Activated naive CD8-positive, alpha-beta T cell treated with anti-CD3 and anti-CD28 coated beads, Interleukin-2, amount 50 U/mL, for 24 hours (primary cell): ENCODE data around the gene BRD8.
A peak's percentile ranks its signal among the peaks of the same experiment; 100 is the strongest.
"Not testable (repeated sequence)": the region's sequence is repeated elsewhere in the genome, so short reads cannot be mapped to it uniquely, and the experiment has no call there.

ENCODE experiments used
- ATAC-seq: fragments of 150-1000 bp; cut with Tn5 transposase; one replicate; pipeline ENCODE4 v1.10.0; 2021
- DNase-seq: peaks from one replicate; pipeline ENCODE4 v3.0.0; 2021
- H3K27ac Mint-ChIP-seq: one replicate; pipeline ENCODE4 v1.8.0; 2021; ENCODE audit warnings: mild to moderate bottlenecking, mixed read lengths
- H3K27me3 Mint-ChIP-seq: one replicate; pipeline ENCODE4 v1.8.0; 2021; ENCODE audit warnings: mixed read lengths
- H3K36me3 Mint-ChIP-seq: one replicate; pipeline ENCODE4 v1.8.0; 2021; ENCODE audit warnings: low read depth, mixed read lengths
- H3K4me1 Mint-ChIP-seq: one replicate; pipeline ENCODE4 v1.8.0; 2021; ENCODE audit warnings: mixed read lengths
- H3K4me3 Mint-ChIP-seq: one replicate; pipeline ENCODE4 v1.8.0; 2021; ENCODE audit warnings: mild to moderate bottlenecking, moderate library complexity, mixed read lengths
- H3K9me3 Mint-ChIP-seq: one replicate; pipeline ENCODE4 v1.8.0; 2021; ENCODE audit warnings: mixed read lengths

The BRD8 gene

GRCh38 chr5:138178516-138179276 is at the start of gene BRD8, which contains the start of gene KIF20A:
Gene BRD8, minus strand, starts transcription at chr5:138178630. Its CDS starts 16 bp downstream, at chr5:138178614.
Gene KIF20A, plus strand, starts transcription at chr5:138179112. Its CDS starts 569 bp downstream, at chr5:138179681.
- peak; percentile 90 for ATAC-seq
- peaks cover 39% of the 10 kb centered on the region for H3K36me3 Mint-ChIP-seq
- H3K4me1 Mint-ChIP-seq = peaks cover 8% of the 10 kb centered on the region
- H3K27me3 Mint-ChIP-seq = no peaks in the 10 kb centered on the region
- no peak within 1 kb of the TSS for H3K27ac Mint-ChIP-seq
- no peak within 1 kb of the TSS for H3K4me3 Mint-ChIP-seq
- DNase-seq = peak; percentile 90
- H3K9me3 Mint-ChIP-seq = no peaks in the 10 kb centered on the region

DNA sequence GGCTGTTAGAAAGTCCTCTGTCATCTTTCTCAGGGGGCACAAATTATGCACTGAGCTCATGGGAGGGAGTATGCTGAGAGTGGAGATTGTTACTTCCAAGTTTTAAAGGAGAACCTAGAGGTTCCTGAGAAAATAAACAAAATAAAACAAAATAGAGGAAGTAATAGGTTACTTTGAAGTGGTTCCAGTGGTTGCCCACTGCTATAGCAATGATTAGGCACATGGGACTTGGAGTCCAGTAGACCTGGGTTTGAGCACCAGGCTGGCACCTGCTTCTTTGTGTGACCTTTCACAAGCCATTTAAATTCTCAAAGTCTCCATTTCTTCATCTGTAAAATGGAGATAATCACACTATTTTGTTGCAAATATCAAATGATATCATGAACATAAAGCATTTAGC is 48.5 kb upstream of the BRD8 start:
- DNase-seq (no peak), ATAC-seq (no peak)
- peaks cover 2% of the 10 kb centered on the region for H3K36me3 Mint-ChIP-seq
- peaks cover 19% of the 10 kb centered on the region for H3K27me3 Mint-ChIP-seq
- H3K27ac Mint-ChIP-seq = no peak overlapping the region
- peaks cover 9% of the 10 kb centered on the region for H3K9me3 Mint-ChIP-seq
- peaks cover 5% of the 10 kb centered on the region for H3K4me1 Mint-ChIP-seq
- H3K4me3 Mint-ChIP-seq = no peak overlapping the region

DNA sequence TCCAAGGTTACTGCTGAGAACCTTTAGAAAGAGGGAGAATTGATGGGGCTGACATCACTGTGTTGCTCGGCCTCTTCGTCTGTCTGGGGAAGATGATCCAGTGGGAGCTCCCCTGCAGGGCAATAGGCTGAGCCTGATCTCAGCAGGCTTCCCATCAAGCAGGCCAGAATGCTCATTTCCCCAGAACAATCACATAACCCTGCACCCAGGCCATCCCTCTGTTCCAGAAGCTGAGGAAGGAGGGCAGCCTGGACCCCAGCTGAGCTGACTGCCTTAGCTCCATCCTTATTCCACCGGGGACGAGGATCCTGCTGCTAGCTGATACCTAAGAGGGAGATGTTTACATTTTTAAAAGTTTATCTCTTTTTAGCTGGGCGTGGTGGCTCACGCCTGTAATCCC is 46.3 kb upstream of the BRD8 start:
- H3K4me1 Mint-ChIP-seq = peaks cover 5% of the 10 kb centered on the region
- DNase-seq (no peak), ATAC-seq (no peak)
- H3K36me3 Mint-ChIP-seq = peaks cover 2% of the 10 kb centered on the region
- H3K4me3 Mint-ChIP-seq = no peak overlapping the region
- H3K27ac Mint-ChIP-seq = no peak overlapping the region
- peaks cover 14% of the 10 kb centered on the region for H3K27me3 Mint-ChIP-seq
- peaks cover 9% of the 10 kb centered on the region for H3K9me3 Mint-ChIP-seq

- peaks cover 18% of the 10 kb centered on the region for H3K27me3 Mint-ChIP-seq
- no peak overlapping the region for H3K4me3 Mint-ChIP-seq
- DNase-seq = no peak
- H3K36me3 Mint-ChIP-seq = peaks cover 2% of the 10 kb centered on the region
- no peak for ATAC-seq
- peaks cover 5% of the 10 kb centered on the region for H3K4me1 Mint-ChIP-seq
- peaks cover 9% of the 10 kb centered on the region for H3K9me3 Mint-ChIP-seq
- H3K27ac Mint-ChIP-seq = no peak overlapping the region
These were observed 45.1 kb upstream of the BRD8 start for GRCh38 chr5:138223532-138223931.

DNA sequence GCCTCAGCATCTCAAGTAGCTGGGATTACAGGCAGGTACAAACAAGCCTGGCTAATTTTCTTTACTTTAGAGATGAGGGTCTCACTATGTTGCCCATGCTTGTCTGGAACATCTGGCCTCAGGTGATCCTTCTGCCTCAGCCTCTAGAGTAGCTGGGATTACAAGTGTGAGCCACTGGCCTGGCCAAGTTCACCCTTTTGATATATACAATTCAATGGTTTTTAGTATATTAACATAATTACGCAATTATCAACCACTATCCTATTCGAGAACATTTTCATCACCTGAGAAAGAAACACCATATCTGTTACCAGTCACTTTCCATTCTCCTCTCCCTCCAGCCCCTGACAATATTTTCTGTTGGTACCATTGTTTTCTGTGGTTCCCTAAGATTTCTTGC is 38.4 kb upstream of the BRD8 start:
- no peak for DNase-seq
- Mint-ChIP-seq H3K4me3 (no peak overlapping the region), H3K27ac (no peak overlapping the region), H3K27me3 (peaks cover 9% of the 10 kb centered on the region), H3K36me3 (peaks cover 3% of the 10 kb centered on the region), H3K9me3 (no peaks in the 10 kb centered on the region), H3K4me1 (peaks cover 16% of the 10 kb centered on the region)
- no peak for ATAC-seq

GRCh38 chr5:138213161-138214029 is 35.0 kb upstream of the BRD8 start, which contains the start of gene CDC23:
Gene CDC23, minus strand, starts transcription at chr5:138213323. Its CDS starts 11 bp downstream, at chr5:138213312.
- H3K4me3 Mint-ChIP-seq = peak within 1 kb of the TSS; percentile 97
- H3K9me3 Mint-ChIP-seq = no peaks in the 10 kb centered on the region
- no peaks in the 10 kb centered on the region for H3K27me3 Mint-ChIP-seq
- H3K36me3 Mint-ChIP-seq = peaks cover 3% of the 10 kb centered on the region
- peaks cover 26% of the 10 kb centered on the region for H3K4me1 Mint-ChIP-seq
- H3K27ac Mint-ChIP-seq = peak within 1 kb of the TSS; percentile 93
- peak; percentile 97 for ATAC-seq
- peak; percentile 86 for DNase-seq

DNA sequence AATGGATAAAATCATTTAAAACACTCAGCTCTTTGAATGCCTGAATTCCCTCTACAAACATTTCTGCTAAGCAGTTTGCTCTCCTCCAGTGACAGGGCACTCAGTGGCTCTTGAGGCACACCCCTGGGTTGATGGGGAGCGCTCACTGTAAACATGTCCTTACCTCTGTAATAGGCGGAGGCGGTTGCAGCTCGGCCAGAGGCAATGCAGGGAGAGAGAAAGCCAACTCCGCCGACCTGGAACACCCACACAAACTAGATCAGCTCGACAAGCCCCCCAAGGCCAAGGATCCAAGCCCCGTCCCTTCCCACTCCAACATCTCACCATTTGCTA is 34.4 kb upstream of the BRD8 start:
- peak; percentile 30 for ATAC-seq
- DNase-seq = no peak
- peaks cover 26% of the 10 kb centered on the region for H3K4me1 Mint-ChIP-seq
- peaks cover 3% of the 10 kb centered on the region for H3K36me3 Mint-ChIP-seq
- peak overlapping the region; percentile 93 for H3K27ac Mint-ChIP-seq
- H3K27me3 Mint-ChIP-seq = no peaks in the 10 kb centered on the region
- H3K4me3 Mint-ChIP-seq = peak overlapping the region; percentile 97
- no peaks in the 10 kb centered on the region for H3K9me3 Mint-ChIP-seq

DNA sequence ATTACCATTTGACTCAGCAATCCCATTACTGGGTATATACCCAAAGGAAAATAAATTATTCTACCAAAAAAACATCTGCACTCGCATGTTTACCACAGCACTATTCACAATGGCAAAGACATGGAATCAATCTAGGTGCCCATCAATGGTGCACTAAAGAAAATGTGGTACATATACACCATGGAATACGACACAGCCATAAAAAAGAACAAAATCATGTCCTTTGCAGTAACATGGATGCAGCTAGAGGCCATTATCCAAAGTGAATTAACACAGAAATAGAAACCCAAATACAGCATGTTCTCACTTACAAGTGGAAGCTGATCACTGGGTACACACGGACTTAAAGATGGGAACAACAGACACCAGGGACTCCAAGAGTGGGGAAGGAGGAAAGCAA is 32.6 kb upstream of the BRD8 start:
- Mint-ChIP-seq H3K4me1 (peaks cover 26% of the 10 kb centered on the region), H3K9me3 (no peaks in the 10 kb centered on the region), H3K27ac (no peak overlapping the region), H3K36me3 (peaks cover 3% of the 10 kb centered on the region), H3K4me3 (peak overlapping the region; percentile 9), H3K27me3 (no peaks in the 10 kb centered on the region)
- no peak for ATAC-seq
- no peak for DNase-seq

- ATAC-seq, H3K4me3 Mint-ChIP-seq, H3K9me3 Mint-ChIP-seq, H3K27ac Mint-ChIP-seq, DNase-seq, H3K27me3 Mint-ChIP-seq, H3K4me1 Mint-ChIP-seq: not testable (repeated sequence)
- H3K36me3 Mint-ChIP-seq = peaks cover 35% of the 10 kb centered on the region
These were observed 15.4 kb upstream of the BRD8 start for GRCh38 chr5:138193859-138194258.

GRCh38 chr5:138192826-138193225 is 14.4 kb upstream of the BRD8 start:
- H3K4me3 Mint-ChIP-seq = no peak overlapping the region
- ATAC-seq (no peak), DNase-seq (no peak)
- H3K27ac Mint-ChIP-seq = no peak overlapping the region
- H3K27me3 Mint-ChIP-seq = no peaks in the 10 kb centered on the region
- peaks cover 40% of the 10 kb centered on the region for H3K36me3 Mint-ChIP-seq
- H3K4me1 Mint-ChIP-seq = no peaks in the 10 kb centered on the region
- H3K9me3 Mint-ChIP-seq = no peaks in the 10 kb centered on the region

DNA sequence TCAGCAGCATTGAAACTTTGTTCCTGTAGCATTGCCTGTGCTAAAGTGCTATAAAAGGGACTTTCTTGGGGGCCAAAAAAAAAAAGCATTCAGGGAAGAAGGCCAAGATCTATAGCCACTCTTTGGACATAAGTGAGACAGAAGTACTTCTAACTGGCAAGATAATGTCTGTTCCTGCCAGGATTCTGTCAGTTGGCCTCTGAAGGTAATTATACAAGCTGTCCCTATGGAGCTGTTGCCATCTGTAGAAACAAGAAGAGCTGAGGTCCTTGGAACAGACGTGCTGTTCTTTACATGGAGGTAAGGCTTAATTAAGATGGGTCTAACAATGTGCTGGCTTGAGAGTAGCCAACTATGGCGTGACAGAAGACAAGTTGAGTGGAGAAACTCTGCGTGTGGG is 10.2 kb upstream of the BRD8 start:
- H3K27me3 Mint-ChIP-seq = no peaks in the 10 kb centered on the region
- DNase-seq (no peak), ATAC-seq (no peak)
- H3K27ac Mint-ChIP-seq = no peak overlapping the region
- no peaks in the 10 kb centered on the region for H3K4me1 Mint-ChIP-seq
- no peaks in the 10 kb centered on the region for H3K9me3 Mint-ChIP-seq
- H3K4me3 Mint-ChIP-seq = no peak overlapping the region
- H3K36me3 Mint-ChIP-seq = peaks cover 59% of the 10 kb centered on the region

DNA sequence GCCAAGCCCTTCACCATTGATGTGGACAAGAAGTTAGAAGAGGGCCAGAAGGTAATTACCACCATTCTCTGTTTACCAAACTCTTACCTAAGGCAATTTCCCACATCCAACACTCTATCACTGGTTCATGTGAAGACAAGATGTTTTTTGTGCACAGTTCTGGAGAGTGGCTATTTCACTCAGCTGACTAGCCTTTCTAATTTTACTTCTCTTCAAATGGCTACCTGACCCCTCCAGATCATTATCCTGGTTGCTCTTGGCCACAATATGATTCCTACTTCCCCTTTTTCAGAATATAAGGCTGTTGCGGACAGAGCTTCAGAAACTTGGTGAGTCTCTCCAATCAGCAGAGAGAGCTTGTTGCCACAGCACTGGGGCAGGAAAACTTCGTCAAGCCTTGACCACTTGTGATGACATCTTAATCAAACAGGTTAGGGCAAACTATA is 7.6 kb upstream of the BRD8 start:
- no peak overlapping the region for H3K27ac Mint-ChIP-seq
- no peak overlapping the region for H3K4me3 Mint-ChIP-seq
- ATAC-seq (no peak), DNase-seq (no peak)
- H3K9me3 Mint-ChIP-seq = no peaks in the 10 kb centered on the region
- no peaks in the 10 kb centered on the region for H3K27me3 Mint-ChIP-seq
- peaks cover 68% of the 10 kb centered on the region for H3K36me3 Mint-ChIP-seq
- H3K4me1 Mint-ChIP-seq = no peaks in the 10 kb centered on the region

DNA sequence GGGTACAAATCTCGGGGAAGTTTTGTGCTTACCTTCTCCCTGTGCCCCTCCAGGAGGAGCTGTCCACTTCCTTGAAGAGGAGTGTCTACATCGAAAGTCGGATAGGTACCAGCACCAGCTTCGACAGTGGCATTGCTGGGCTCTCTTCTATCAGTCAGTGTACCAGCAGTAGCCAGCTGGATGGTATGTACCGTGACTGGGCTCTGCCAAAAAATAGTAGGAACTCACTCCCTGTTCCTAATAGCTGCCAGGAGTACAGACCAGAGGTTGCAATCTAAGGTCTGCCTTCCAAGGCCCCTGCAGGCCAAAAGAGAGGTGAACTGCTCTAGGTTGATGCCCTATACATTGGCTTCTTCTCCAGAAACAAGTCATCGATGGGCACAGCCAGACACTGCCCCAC is 4.4 kb upstream of the BRD8 start:
- H3K36me3 Mint-ChIP-seq = peaks cover 55% of the 10 kb centered on the region
- peaks cover 5% of the 10 kb centered on the region for H3K4me1 Mint-ChIP-seq
- H3K4me3 Mint-ChIP-seq = no peak overlapping the region
- no peak overlapping the region for H3K27ac Mint-ChIP-seq
- ATAC-seq = no peak
- DNase-seq = no peak
- no peaks in the 10 kb centered on the region for H3K9me3 Mint-ChIP-seq
- H3K27me3 Mint-ChIP-seq = no peaks in the 10 kb centered on the region

DNA sequence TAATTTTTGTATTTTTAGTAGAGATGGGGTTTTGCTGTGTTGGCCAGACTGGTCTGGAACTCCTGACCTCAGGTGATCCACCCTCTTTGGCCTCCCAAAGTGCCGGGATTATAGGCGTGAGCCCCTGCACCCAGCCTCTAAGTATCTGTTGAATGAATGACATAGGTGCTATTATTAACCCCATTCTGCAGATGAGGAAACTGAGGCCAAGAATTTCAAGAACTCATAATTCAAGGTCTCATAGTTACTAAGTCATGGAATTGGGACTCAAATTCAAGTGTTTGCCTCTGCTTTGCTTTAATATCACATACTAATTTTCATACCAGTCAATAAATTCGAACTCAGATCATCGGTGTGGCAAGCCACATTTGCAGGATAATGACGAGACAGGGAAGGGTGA is 2.4 kb upstream of the BRD8 start:
- DNase-seq (no peak), ATAC-seq (no peak)
- H3K4me3 Mint-ChIP-seq = no peak overlapping the region
- peaks cover 7% of the 10 kb centered on the region for H3K4me1 Mint-ChIP-seq
- peaks cover 45% of the 10 kb centered on the region for H3K36me3 Mint-ChIP-seq
- H3K9me3 Mint-ChIP-seq = no peaks in the 10 kb centered on the region
- H3K27ac Mint-ChIP-seq = no peak overlapping the region
- no peaks in the 10 kb centered on the region for H3K27me3 Mint-ChIP-seq
